Dendritic cell treated with granulocyte-macrophage colony-stimulating factor and Interleukin-4, amounts not matched to agents 40 ng/mL and 50 ng/mL, for 4 days (primary cell): ENCODE results near the gene CPNE9.
A peak's percentile ranks its signal among the peaks of the same experiment; 100 is the strongest.
"Not testable (repeated sequence)": the region's sequence is repeated elsewhere in the genome, so short reads cannot be mapped to it uniquely, and the experiment has no call there.

Source experiments
- H3K27ac Mint-ChIP-seq: one replicate; pipeline ENCODE4 v1.8.0; 2022; ENCODE audit warnings: mild to moderate bottlenecking, mixed read lengths
- H3K27me3 Mint-ChIP-seq: one replicate; pipeline ENCODE4 v1.8.0; 2022; ENCODE audit warnings: mild to moderate bottlenecking, mixed read lengths
- H3K36me3 Mint-ChIP-seq: one replicate; pipeline ENCODE4 v1.8.0; 2022; ENCODE audit warnings: low read depth, mixed read lengths
- H3K4me1 Mint-ChIP-seq: one replicate; pipeline ENCODE4 v1.8.0; 2022; ENCODE audit warnings: low read depth, mixed read lengths
- H3K4me3 Mint-ChIP-seq: one replicate; pipeline ENCODE4 v1.8.0; 2022; ENCODE audit warnings: mild to moderate bottlenecking, moderate library complexity, mixed read lengths
- H3K9me3 Mint-ChIP-seq: one replicate; pipeline ENCODE4 v1.8.0; 2022; ENCODE audit warnings: mixed read lengths
- intact Hi-C: fragments of 100-400 bp; cut with micrococcal nuclease; formaldehyde crosslinking; loops from one replicate; pipeline ENCODE4 v1.15.0; 2022

The CPNE9 gene

GRCh38 chr3:9770276-9770812, 66.7 kb downstream of the CPNE9 start:
- Mint-ChIP-seq H3K36me3 (peaks cover 40% of the 10 kb centered on the region), H3K27me3 (peaks cover 10% of the 10 kb centered on the region), H3K4me3 (peak overlapping the region; percentile 83), H3K4me1 (peaks cover 69% of the 10 kb centered on the region), H3K9me3 (no peaks in the 10 kb centered on the region), H3K27ac (peak overlapping the region; percentile 73)
- intact Hi-C loops = no loop called here

GRCh38 chr3:9771007-9771406, 67.4 kb downstream of the CPNE9 start:
- H3K9me3 Mint-ChIP-seq, intact Hi-C loops: not testable (repeated sequence)
- H3K4me3 Mint-ChIP-seq = peak overlapping the region; percentile 83
- H3K27ac Mint-ChIP-seq = peak overlapping the region; percentile 73
- H3K27me3 Mint-ChIP-seq = peaks cover 10% of the 10 kb centered on the region
- H3K36me3 Mint-ChIP-seq = peaks cover 33% of the 10 kb centered on the region
- H3K4me1 Mint-ChIP-seq = peaks cover 67% of the 10 kb centered on the region

- H3K36me3 Mint-ChIP-seq = peaks cover 17% of the 10 kb centered on the region
These were observed 73.5 kb downstream of the CPNE9 start for GRCh38 chr3:9776896-9777693.

GRCh38 chr3:9777694-9778021, 74.0 kb downstream of the CPNE9 start:
- Mint-ChIP-seq H3K4me3 (no peak overlapping the region), H3K9me3 (no peaks in the 10 kb centered on the region), H3K27ac (peak overlapping the region; percentile 99), H3K27me3 (peaks cover 1% of the 10 kb centered on the region), H3K36me3 (peaks cover 22% of the 10 kb centered on the region), H3K4me1 (peaks cover 75% of the 10 kb centered on the region)
- intact Hi-C loops = no loop called here

More at GRCh38 chr3:9776896-9777693, 73.5 kb downstream of the CPNE9 start:
- H3K27me3 Mint-ChIP-seq = peaks cover 5% of the 10 kb centered on the region
- no peak overlapping the region for H3K4me3 Mint-ChIP-seq
- H3K9me3 Mint-ChIP-seq = no peaks in the 10 kb centered on the region
- peaks cover 75% of the 10 kb centered on the region for H3K4me1 Mint-ChIP-seq
- peak overlapping the region; percentile 99 for H3K27ac Mint-ChIP-seq
- intact Hi-C loops = no loop called here

- no peaks in the 10 kb centered on the region for H3K27me3 Mint-ChIP-seq
- H3K4me1 Mint-ChIP-seq = peaks cover 77% of the 10 kb centered on the region
- H3K4me3 Mint-ChIP-seq = no peak overlapping the region
- peak overlapping the region; percentile 99 for H3K27ac Mint-ChIP-seq
- peaks cover 30% of the 10 kb centered on the region for H3K36me3 Mint-ChIP-seq
- no peaks in the 10 kb centered on the region for H3K9me3 Mint-ChIP-seq
- intact Hi-C loops = no loop called here
These were observed 74.8 kb downstream of the CPNE9 start for GRCh38 chr3:9778143-9779074.

- Mint-ChIP-seq H3K4me1 (peaks cover 72% of the 10 kb centered on the region), H3K27me3 (no peaks in the 10 kb centered on the region), H3K36me3 (peaks cover 37% of the 10 kb centered on the region), H3K4me3 (no peak overlapping the region), H3K9me3 (no peaks in the 10 kb centered on the region), H3K27ac (peak overlapping the region; percentile 99)
- intact Hi-C loops = no loop called here
These were observed 75.5 kb downstream of the CPNE9 start for GRCh38 chr3:9779075-9779593.
